Measurements from ENCODE around the gene ZMYM2. TPM values are rescaled to one million over a fixed set of nuclear protein-coding genes. Genes with fewer than 3 reads are reported as not detected.

Gene ZMYM2
- total and polyA plus RNA-seq, 10 of the 15 experiments (the other 5 are each of a cell fraction or from before 2014, with no cell fraction given): 9.5 to 60.4 (median 34.6) TPM

- no peak for FAIRE-seq
- TF ChIP-seq ZNF217 (IDR thresholded peaks at IDR 0.05) (no peak), RBBP5 (conservative IDR thresholded peaks at IDR 0.05) (no peak), TCF7 (IDR thresholded peaks at IDR 0.05; ENCODE audit: borderline replicate concordance) (no peak), MYB (IDR thresholded peaks at IDR 0.05; ENCODE audit: borderline replicate concordance, low read depth, low read length) (no peak)
Measured at GRCh38 chr13:20006206-20006605, 47.7 kb downstream of the ZMYM2 start.

GRCh38 chr13:20015763-20016162, 57.2 kb downstream of the ZMYM2 start:
- Histone ChIP-seq H2AFZ (ENCODE audit: control insufficient read depth, low read depth, low read length) (no peak overlapping the region), H3K27me3 (replicated peaks in 1 of 2; ENCODE audit: control insufficient read depth in 2 of 2, insufficient read depth in 2 of 2, low read length in 1 of 2) (no peaks in the 10 kb centered on the region), H3K36me3 (ENCODE audit: control insufficient read depth in 2 of 2, insufficient read depth in 2 of 2, low read length in 1 of 2) (peaks cover 0 to 19% of the 10 kb centered on the region in 2 experiments; a peak in 2 of 4 replicates), H3K9me3 (replicated peaks; ENCODE audit: control insufficient read depth, insufficient read depth, low read length) (no peaks in the 10 kb centered on the region; the same call in 1 of the 3 replicates), H3K27ac (ENCODE audit: control insufficient read depth, insufficient read depth) (no peak overlapping the region), H3K9ac (ENCODE audit: control insufficient read depth, insufficient read depth, low read length) (no peak overlapping the region), H3K4me1 (ENCODE audit: control insufficient read depth, insufficient read depth, low read length) (peaks cover 9% of the 10 kb centered on the region), H3K4me3 (no peak overlapping the region), H4K20me1 (ENCODE audit: control insufficient read depth, insufficient read depth) (no peaks in the 10 kb centered on the region), H3K4me2 (ENCODE audit: control insufficient read depth, insufficient read depth) (no peak overlapping the region), H3K79me2 (ENCODE audit: control insufficient read depth, insufficient read depth, low read length) (peaks cover 10% of the 10 kb centered on the region)
- intact Hi-C loops (cut with micrococcal nuclease; ENCODE audit: unreplicated experiment): no loop called here
- WGBS (ENCODE audit: insufficient coverage, insufficient replicate concordance, low lambda C conversion rate, missing lambda C conversion rate): 98% methylated on average over 2 of the region's 2 CpGs
- DNase-seq (ENCODE audit: low read depth, low spot score): no peak
- ChIA-PET RAD21 (ENCODE audit: unreplicated experiment) (no interaction called here), CTCF (no interaction called here), POLR2A (no interaction called here), SMC1A (ENCODE audit: uncharacterized antibody, unreplicated experiment) (no interaction called here)
- TF ChIP-seq WRNIP1 (IDR thresholded peaks at IDR 0.05; ENCODE audit: borderline replicate concordance, low read depth, low read length) (no peak), PAX8 (IDR thresholded peaks at IDR 0.05) (no peak), NRF1 (conservative IDR thresholded peaks at IDR 0.05; ENCODE audit: low read depth, low read length) (no peak), ATF2 (IDR thresholded peaks at IDR 0.05; ENCODE audit: low read length) (no peak), HSF1 (IDR thresholded peaks at IDR 0.05; ENCODE audit: low read depth, low read length) (no peak), RCOR1 (conservative IDR thresholded peaks at IDR 0.05; ENCODE audit: low read depth, low read length) (no peak), JUND (IDR thresholded peaks at IDR 0.05; ENCODE audit: low read depth, low read length) (no peak), BACH1 (IDR thresholded peaks at IDR 0.05; ENCODE audit: borderline replicate concordance) (no peak), GABPA (IDR thresholded peaks at IDR 0.05; ENCODE audit: low read depth) (no peak), MAX (IDR thresholded peaks at IDR 0.05; ENCODE audit: low read depth, low read length) (no peak)
- FAIRE-seq: no peak
- no TSS peak for BruUV-seq (replicated peaks)
- no peak for ATAC-seq
- in situ Hi-C loops (cut with MboI): no loop called here

More at GRCh38 chr13:20006206-20006605, 47.7 kb downstream of the ZMYM2 start:
- no peak for ATAC-seq
- CTCF ChIA-PET: interaction anchor here (0.7 kb wide), 1 partner anchor 158 kb away, joined by 3 read pairs; no protein-coding TSS in a partner anchor
- no peak overlapping the region for H3K9ac ChIP-seq (ENCODE audit: control insufficient read depth, insufficient read depth, low read length)
- in situ Hi-C loops (cut with MboI) (no loop called here), intact Hi-C loops (cut with micrococcal nuclease; ENCODE audit: unreplicated experiment) (no loop called here)
- no peak overlapping the region for H3K4me2 ChIP-seq (ENCODE audit: control insufficient read depth, insufficient read depth)
- no peaks in the 10 kb centered on the region; the same call in none of the 2 replicates for H3K79me2 ChIP-seq (ENCODE audit: control insufficient read depth, insufficient read depth, low read length)
- no peak overlapping the region for H3K27ac ChIP-seq (ENCODE audit: control insufficient read depth, insufficient read depth)
- H3K36me3 ChIP-seq (ENCODE audit: control insufficient read depth in 2 of 2, insufficient read depth in 2 of 2, low read length in 1 of 2): peaks cover 1 to 25% of the 10 kb centered on the region in 2 experiments; a peak in 3 of 4 replicates
- no peak for DNase-seq (ENCODE audit: low read depth, low spot score)
- H3K4me3 ChIP-seq: no peak overlapping the region
- BruUV-seq (replicated peaks): no TSS peak
- no peaks in the 10 kb centered on the region; the same call in 2 of the 3 replicates for H3K9me3 ChIP-seq (replicated peaks; ENCODE audit: control insufficient read depth, insufficient read depth, low read length)
- H3K4me1 ChIP-seq (ENCODE audit: control insufficient read depth, insufficient read depth, low read length): no peaks in the 10 kb centered on the region
- POLR2A ChIA-PET: no interaction called here
- SMC1A ChIA-PET (ENCODE audit: uncharacterized antibody, unreplicated experiment): interaction anchor here (0.6 kb wide), 1 partner anchor 11 kb away, joined by 5 read pairs; no protein-coding TSS in a partner anchor
- no peaks in the 10 kb centered on the region for H3K27me3 ChIP-seq (replicated peaks in 1 of 2; ENCODE audit: control insufficient read depth in 2 of 2, insufficient read depth in 2 of 2, low read length in 1 of 2)
- no peak overlapping the region for H2AFZ ChIP-seq (ENCODE audit: control insufficient read depth, low read depth, low read length)
- whole genome bisulfite sequencing (ENCODE audit: insufficient coverage, insufficient replicate concordance, low lambda C conversion rate, missing lambda C conversion rate): 100% methylated on average over 1 of the region's 1 CpG
- RAD21 ChIA-PET (ENCODE audit: unreplicated experiment): interaction anchor here (0.5 kb wide), 1 partner anchor 14 kb away, joined by 3 read pairs; no protein-coding TSS in a partner anchor
- H4K20me1 ChIP-seq (ENCODE audit: control insufficient read depth, insufficient read depth): no peaks in the 10 kb centered on the region
